HG02571 (cell line): ENCODE results near the gene PHF1.
"Not testable (repeated sequence)": the region's sequence is repeated elsewhere in the genome, so short reads cannot be mapped to it uniquely, and the experiment has no call there.

Source experiments
- ATAC-seq: cut with Tn5 transposase; IDR thresholded peaks from one replicate; pipeline ENCODE4 v1.9.1; 2021; ENCODE audit warnings: mild to moderate bottlenecking, moderate library complexity; ENCODE audit not compliant: unreplicated experiment

Gene PHF1

DNA sequence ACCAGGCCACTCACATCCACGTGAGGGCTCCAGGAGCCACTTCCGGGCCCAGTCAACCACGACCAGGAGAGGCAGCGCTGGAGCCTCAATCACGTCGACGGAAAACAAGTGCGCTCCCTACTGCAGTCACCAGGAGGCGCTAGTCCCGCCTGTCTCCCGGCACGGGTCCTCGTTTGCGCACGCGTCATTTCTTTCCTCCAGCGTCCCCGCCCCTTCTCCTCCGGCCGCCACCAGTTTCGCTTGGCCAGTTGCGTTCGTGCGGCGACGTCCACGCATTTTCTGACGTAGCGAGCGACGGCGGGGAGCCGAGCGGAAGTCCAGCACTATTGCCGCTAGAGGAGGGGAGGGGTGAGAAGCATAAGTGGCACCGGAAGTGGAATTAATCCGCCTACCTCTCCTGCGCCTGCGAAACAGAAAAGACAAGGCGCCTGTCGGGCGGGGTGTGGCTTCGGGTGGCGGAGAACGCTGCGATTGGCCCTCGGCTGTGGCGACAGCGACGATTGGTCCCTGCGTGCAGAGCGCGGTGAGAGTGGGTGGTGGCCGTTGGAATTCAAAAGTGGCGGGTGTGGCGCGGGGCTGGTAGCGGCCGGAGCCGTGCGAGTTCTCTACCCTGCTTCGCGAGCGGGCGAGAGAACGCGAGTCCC, 19.4 kb upstream of the PHF1 start, which contains the start of gene KIFC1:
Gene KIFC1, plus strand, starts transcription at position 546 of the 644 bp plus-strand sequence. CDS start 163 bp downstream, outside the sequence.
- peak; percentile 84 for ATAC-seq

GRCh38 chr6:33391922-33392594, 18.8 kb upstream of the PHF1 start:
- ATAC-seq = peak; percentile 12

- no peak for ATAC-seq
Measured at GRCh38 chr6:33392595-33392948, 18.2 kb upstream of the PHF1 start.

GRCh38 chr6:33392979-33393378, 17.8 kb upstream of the PHF1 start:
- no peak for ATAC-seq

- ATAC-seq = no peak
Measured at GRCh38 chr6:33397541-33397940, 13.3 kb upstream of the PHF1 start.

- not testable (repeated sequence) for ATAC-seq
Measured at GRCh38 chr6:33398601-33399000, 12.2 kb upstream of the PHF1 start.

DNA sequence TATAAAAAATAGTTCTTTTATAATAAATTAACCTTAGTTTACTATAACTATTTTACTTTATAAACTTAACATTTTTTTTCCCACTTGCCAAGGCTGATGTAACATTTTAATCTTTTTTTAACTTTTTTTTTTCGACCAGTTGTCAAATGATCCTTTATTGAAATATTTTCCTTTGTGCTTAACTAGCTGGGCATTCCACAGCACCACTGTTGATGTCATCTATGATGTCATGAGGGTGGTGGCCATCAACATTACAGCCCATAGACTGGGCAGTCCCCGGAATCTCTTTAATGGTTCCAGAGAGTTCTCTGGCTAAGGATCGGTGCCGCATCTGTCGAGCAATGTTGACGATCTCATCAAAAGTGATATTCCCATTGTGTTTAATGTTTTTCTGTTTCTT, 10.9 kb upstream of the PHF1 start:
- ATAC-seq = not testable (repeated sequence)

- no peak for ATAC-seq
Measured at GRCh38 chr6:33404884-33405283, 5.9 kb upstream of the PHF1 start.

DNA sequence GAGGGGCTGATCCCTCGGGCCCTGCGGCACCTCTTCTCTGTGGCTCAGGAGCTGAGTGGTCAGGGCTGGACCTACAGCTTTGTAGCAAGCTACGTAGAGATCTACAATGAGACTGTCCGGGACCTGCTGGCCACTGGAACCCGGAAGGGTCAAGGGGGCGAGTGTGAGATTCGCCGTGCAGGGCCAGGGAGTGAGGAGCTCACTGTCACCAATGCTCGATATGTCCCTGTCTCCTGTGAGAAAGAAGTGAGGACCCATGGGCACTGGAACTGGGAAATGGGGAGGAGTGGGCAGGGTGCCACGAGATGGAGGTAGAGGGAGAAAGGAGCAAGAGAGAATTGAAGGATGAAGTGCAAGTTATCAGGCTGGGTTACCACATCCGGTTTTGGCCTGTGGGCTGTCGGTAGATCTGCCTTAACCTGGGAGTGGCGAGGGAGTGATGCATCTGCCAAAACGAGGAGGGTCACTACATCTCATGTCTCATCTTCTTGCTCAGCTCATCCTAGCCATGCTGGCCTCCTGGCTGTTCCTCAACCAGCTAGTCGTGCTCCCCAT, 5.4 kb upstream of the PHF1 start:
- no peak for ATAC-seq

- no peak for ATAC-seq
Measured at GRCh38 chr6:33406126-33406525, 4.7 kb upstream of the PHF1 start.

- no peak for ATAC-seq
Measured at GRCh38 chr6:33407132-33407718, 3.6 kb upstream of the PHF1 start.

- ATAC-seq = peak; percentile 85
Measured at GRCh38 chr6:33410050-33410710, 634 bp upstream of the PHF1 start.

GRCh38 chr6:33411632-33412005, 805 bp downstream of the PHF1 start:
- ATAC-seq = no peak

DNA sequence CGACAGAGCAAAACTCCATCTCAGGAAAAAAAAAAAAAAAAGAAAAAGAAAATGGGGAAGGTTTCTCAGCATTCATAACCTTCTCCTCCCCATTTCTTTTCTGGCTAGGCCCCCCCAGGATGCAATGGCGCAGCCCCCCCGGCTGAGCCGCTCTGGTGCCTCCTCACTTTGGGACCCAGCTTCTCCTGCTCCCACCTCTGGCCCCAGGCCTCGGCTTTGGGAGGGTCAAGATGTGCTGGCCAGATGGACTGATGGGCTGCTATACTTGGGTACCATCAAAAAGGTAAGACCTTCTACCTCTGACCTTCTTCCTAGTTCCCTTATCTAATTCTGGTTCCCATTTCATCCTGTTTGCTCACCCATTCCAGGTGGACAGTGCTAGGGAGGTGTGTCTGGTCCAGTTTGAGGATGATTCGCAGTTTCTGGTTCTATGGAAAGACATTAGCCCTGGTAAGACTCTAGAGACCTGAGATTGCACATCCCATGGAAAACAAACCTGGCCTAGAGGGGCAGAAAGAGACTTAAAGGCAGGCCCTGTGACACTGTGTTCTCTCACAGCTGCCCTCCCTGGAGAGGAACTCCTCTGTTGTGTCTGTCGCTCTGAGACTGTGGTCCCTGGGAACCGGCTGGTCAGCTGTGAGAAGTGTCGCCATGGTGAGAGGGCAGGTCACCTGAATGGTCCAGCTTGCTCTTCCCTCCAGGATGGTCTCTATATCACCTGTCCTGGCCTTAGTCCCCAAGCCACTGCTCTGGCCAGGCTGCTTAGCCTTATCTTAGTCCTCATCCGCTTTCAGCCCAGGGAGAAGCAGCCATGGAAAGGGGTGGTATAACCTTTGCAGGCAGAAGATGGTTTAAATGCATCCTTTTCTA, 1.6 kb downstream of the PHF1 start:
- ATAC-seq = no peak

DNA sequence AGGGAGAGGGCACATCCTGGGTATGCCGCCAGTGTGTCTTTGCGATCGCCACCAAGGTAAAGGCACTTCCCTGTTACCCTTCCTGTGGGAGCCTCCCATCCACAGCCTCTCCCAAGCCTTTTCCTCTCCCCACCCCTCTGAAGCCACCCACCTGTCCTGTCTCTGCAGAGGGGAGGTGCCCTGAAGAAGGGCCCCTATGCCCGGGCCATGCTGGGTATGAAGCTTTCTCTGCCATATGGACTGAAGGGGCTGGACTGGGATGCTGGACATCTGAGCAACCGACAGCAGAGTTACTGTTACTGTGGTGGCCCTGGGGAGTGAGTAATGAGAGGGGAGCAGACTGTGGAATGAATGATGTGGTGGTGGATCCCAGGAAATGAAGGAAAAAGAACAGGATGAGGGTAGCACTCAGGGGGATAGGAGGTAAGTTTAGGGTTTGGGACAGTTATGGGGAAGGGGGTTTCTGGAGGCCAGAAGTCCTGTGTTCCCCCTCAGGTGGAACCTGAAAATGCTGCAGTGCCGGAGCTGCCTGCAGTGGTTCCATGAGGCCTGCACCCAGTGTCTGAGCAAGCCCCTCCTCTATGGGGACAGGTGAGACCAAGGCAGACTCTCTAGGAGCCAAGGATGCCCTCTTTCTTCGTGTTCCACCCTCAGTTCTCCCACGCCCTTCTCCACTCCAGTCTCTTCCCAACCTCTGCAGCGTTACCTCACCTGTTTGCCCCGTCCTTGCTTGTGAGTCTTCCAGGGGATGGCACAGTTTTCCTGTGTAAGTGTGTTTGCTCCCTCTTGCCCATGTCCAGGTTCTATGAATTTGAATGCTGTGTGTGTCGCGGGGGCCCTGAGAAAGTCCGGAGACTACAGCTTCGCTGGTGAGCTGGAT, 2.7 kb downstream of the PHF1 start:
- ATAC-seq = no peak

- no peak for ATAC-seq
Measured at GRCh38 chr6:33414592-33415271, 3.9 kb downstream of the PHF1 start.

- ATAC-seq = no peak
Measured at GRCh38 chr6:33415831-33416230, 5.0 kb downstream of the PHF1 start.

- ATAC-seq = no peak
Measured at GRCh38 chr6:33416386-33417127, 5.7 kb downstream of the PHF1 start.
